Neural cell (in vitro differentiated cells): Measurements from ENCODE around the gene ZHX3. TPM values are rescaled to one million over a fixed set of nuclear protein-coding genes. Genes with fewer than 3 reads are reported as not detected.

Experiments
- H2AFZ ChIP-seq: fragments of 200-600, 300-800 bp; sonication (generic), shearing (Covaris generic); 2 replicates; pipeline ENCODE4 v1.6.0; 2014; ENCODE audit warnings: low read depth, mild to moderate bottlenecking, antibody characterized with exemption, low read length, moderate library complexity
- H3F3A ChIP-seq: fragments of 200-600 bp; shearing (Covaris generic); 2 replicates; pipeline ENCODE4 v1.6.1; 2016; ENCODE audit warnings: mild to moderate bottlenecking, moderate library complexity, mixed read lengths, antibody characterized with exemption, low read length; ENCODE audit not compliant: insufficient read depth, poor library complexity, severe bottlenecking
- H3K27ac ChIP-seq: fragments of 200-600, 300-800 bp; sonication (generic), shearing (Covaris generic); 2 replicates; pipeline ENCODE4 v1.5.1; 2014; ENCODE audit warnings: mild to moderate bottlenecking, low read length, moderate library complexity
- H3K27me3 ChIP-seq: fragments of 300-800, 200-600 bp; sonication (generic), shearing (Covaris generic); 2 replicates; pipeline ENCODE4 v1.6.0; 2014; ENCODE audit warnings: mild to moderate bottlenecking, low read depth, low read length, moderate library complexity; ENCODE audit not compliant: insufficient read depth
- H3K36me3 ChIP-seq: fragments of 300-800, 200-600 bp; sonication (generic), shearing (Covaris generic); 2 replicates; pipeline ENCODE4 v1.5.1; 2014; ENCODE audit warnings: mild to moderate bottlenecking, antibody characterized with exemption, low read length, moderate library complexity; ENCODE audit not compliant: insufficient read depth
- H3K4me2 ChIP-seq: fragments of 300-800, 200-600 bp; sonication (generic), shearing (Covaris generic); 2 replicates; pipeline ENCODE4 v1.6.0; 2014; ENCODE audit warnings: mild to moderate bottlenecking, low read length
- H3K4me3 ChIP-seq: fragments of 300-800, 200-600 bp; sonication (generic), shearing (Covaris generic); 2 replicates; pipeline ENCODE4 v1.5.1; 2014; ENCODE audit warnings: mild to moderate bottlenecking, low read length, moderate library complexity
- H3K79me2 ChIP-seq: fragments of 200-600 bp; shearing (Covaris generic); replicated peaks from 2 replicates; pipeline ENCODE4 v1.6.0; 2014; ENCODE audit warnings: mild to moderate bottlenecking, low read length, moderate library complexity; ENCODE audit not compliant: insufficient read depth
- H3K9ac ChIP-seq: fragments of 300-800, 200-600 bp; sonication (generic), shearing (Covaris generic); 2 replicates; pipeline ENCODE4 v1.6.1; 2016; ENCODE audit warnings: mild to moderate bottlenecking, low read length, mixed read lengths
- H3K9me2 ChIP-seq: fragments of 200-600 bp; shearing (Covaris generic); 2 replicates; pipeline ENCODE4 v1.6.1; 2016; ENCODE audit warnings: mild to moderate bottlenecking, low read length, mixed read lengths; ENCODE audit not compliant: insufficient read depth
- H3K9me3 ChIP-seq: fragments of 200-600, 300-800 bp; sonication (generic), shearing (Covaris generic); 2 replicates; pipeline ENCODE4 v1.6.1; 2016; ENCODE audit warnings: mild to moderate bottlenecking, mixed run types, low read length, moderate library complexity, mixed read lengths
- H4K20me1 ChIP-seq: fragments of 200-600 bp; shearing (Covaris generic); 2 replicates; pipeline ENCODE4 v1.6.1; 2016; ENCODE audit warnings: mild to moderate bottlenecking, mixed run types; ENCODE audit not compliant: insufficient read depth
- EP300 ChIP-seq: fragments of 450-650 bp; conservative IDR thresholded peaks from 2 replicates; pipeline ENCODE4 v1.6.1; 2014; ENCODE audit warnings: antibody characterized with exemption, mild to moderate bottlenecking, moderate library complexity; ENCODE audit not compliant: poor library complexity, severe bottlenecking
- EZH2 ChIP-seq: fragments of 200-600, 300-800 bp; shearing (Covaris generic), sonication (generic); IDR thresholded peaks from 2 replicates; pipeline ENCODE4 v1.6.1; 2014; ENCODE audit warnings: antibody characterized with exemption, low read length, borderline replicate concordance, mild to moderate bottlenecking; ENCODE audit not compliant: insufficient read depth, poor library complexity, severe bottlenecking
- MXI1 ChIP-seq: fragments of 450-650 bp; conservative IDR thresholded peaks from 2 replicates; pipeline ENCODE4 v1.6.1; 2014; ENCODE audit warnings: antibody characterized with exemption, mild to moderate bottlenecking; ENCODE audit not compliant: poor library complexity, severe bottlenecking
- POLR2AphosphoS5 ChIP-seq: IDR thresholded peaks from 2 replicates; pipeline ENCODE4 v1.6.1; 2012
- RAD21 ChIP-seq: fragments of 450-650 bp; conservative IDR thresholded peaks from 2 replicates; pipeline ENCODE4 v1.6.1; 2014; ENCODE audit warnings: antibody characterized with exemption, mild to moderate bottlenecking, moderate library complexity
- SMC3 ChIP-seq: fragments of 450-650 bp; conservative IDR thresholded peaks from 2 replicates; pipeline ENCODE4 v1.6.1; 2014; ENCODE audit warnings: antibody characterized with exemption, mild to moderate bottlenecking, moderate library complexity; ENCODE audit not compliant: poor library complexity
- TAF1 ChIP-seq: IDR thresholded peaks from 2 replicates; pipeline ENCODE4 v1.6.1; 2012; ENCODE audit warnings: low read depth
- polyA plus RNA-seq: library from polyadenylated mRNA; depleted of rRNA; stranded (reverse); fragments of >200 nt; gene quantifications from 2 replicates; pipeline ENCODE4 v1.2.3, GENCODE V29; 2014
- TF ChIP-seq, protein P1 (sequence below): IDR thresholded peaks from 2 replicates; pipeline ENCODE4 v1.6.1; 2012; ENCODE audit warnings: borderline replicate concordance
- TF ChIP-seq, protein P2 (sequence below): fragments of 450-650 bp; IDR thresholded peaks from 2 replicates; pipeline ENCODE4 v1.5.1; 2014; ENCODE audit warnings: antibody characterized with exemption, mild to moderate bottlenecking, moderate library complexity; ENCODE audit not compliant: poor library complexity, severe bottlenecking

ZHX3 gene
- polyA plus RNA-seq, 1 donor from 2014 or later, result 10.3 TPM

DNA sequence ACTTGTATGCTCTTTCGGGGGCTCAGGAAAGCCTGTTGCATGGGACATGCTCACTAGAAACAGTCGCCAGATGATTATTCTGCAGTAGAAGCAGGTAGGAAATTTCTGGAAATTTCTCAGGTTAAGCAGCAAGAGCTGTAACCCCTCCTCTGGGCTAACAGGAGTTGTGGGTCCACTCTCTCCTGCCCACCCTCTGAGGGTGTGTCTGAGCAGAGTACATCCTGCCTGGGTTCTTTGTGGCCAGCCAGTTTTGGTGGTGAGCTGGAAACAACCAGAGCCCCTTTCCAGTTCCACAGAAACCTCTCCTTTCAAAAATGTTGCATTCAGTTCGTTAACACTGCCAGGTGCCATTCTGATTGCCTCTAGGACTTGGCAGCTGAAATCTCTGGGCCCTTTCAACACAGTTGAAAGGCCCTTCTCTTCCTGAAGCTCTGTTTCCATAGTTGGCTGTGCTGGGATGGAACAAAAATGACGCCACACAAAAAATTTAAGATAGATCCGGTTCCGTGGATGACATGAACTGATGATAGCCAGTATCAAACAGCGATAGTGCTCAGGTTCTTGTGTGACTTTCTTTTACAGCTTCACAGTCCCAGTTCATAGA, 141.7 kb downstream of the ZHX3 start:
- TF ChIP-seq, protein P1, sequence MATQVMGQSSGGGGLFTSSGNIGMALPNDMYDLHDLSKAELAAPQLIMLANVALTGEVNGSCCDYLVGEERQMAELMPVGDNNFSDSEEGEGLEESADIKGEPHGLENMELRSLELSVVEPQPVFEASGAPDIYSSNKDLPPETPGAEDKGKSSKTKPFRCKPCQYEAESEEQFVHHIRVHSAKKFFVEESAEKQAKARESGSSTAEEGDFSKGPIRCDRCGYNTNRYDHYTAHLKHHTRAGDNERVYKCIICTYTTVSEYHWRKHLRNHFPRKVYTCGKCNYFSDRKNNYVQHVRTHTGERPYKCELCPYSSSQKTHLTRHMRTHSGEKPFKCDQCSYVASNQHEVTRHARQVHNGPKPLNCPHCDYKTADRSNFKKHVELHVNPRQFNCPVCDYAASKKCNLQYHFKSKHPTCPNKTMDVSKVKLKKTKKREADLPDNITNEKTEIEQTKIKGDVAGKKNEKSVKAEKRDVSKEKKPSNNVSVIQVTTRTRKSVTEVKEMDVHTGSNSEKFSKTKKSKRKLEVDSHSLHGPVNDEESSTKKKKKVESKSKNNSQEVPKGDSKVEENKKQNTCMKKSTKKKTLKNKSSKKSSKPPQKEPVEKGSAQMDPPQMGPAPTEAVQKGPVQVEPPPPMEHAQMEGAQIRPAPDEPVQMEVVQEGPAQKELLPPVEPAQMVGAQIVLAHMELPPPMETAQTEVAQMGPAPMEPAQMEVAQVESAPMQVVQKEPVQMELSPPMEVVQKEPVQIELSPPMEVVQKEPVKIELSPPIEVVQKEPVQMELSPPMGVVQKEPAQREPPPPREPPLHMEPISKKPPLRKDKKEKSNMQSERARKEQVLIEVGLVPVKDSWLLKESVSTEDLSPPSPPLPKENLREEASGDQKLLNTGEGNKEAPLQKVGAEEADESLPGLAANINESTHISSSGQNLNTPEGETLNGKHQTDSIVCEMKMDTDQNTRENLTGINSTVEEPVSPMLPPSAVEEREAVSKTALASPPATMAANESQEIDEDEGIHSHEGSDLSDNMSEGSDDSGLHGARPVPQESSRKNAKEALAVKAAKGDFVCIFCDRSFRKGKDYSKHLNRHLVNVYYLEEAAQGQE, result no peak
- TF ChIP-seq SMC3 (no peak), MXI1 (no peak), RAD21 (no peak), EP300 (no peak), EZH2 (no peak)
- no peaks in the 10 kb centered on the region for H3K36me3 ChIP-seq
- no peak overlapping the region for H3K9ac ChIP-seq
- H3K4me3 ChIP-seq, result no peak overlapping the region
- no peaks in the 10 kb centered on the region for H3K9me3 ChIP-seq
- no peaks in the 10 kb centered on the region for H4K20me1 ChIP-seq
- H2AFZ ChIP-seq, result no peak overlapping the region
- H3K79me2 ChIP-seq, result no peaks in the 10 kb centered on the region
- no peak overlapping the region for H3K4me2 ChIP-seq
- no peaks in the 10 kb centered on the region for H3F3A ChIP-seq
- H3K27me3 ChIP-seq, result no peaks in the 10 kb centered on the region
- no peak overlapping the region for H3K27ac ChIP-seq
- H3K9me2 ChIP-seq, result no peaks in the 10 kb centered on the region

DNA sequence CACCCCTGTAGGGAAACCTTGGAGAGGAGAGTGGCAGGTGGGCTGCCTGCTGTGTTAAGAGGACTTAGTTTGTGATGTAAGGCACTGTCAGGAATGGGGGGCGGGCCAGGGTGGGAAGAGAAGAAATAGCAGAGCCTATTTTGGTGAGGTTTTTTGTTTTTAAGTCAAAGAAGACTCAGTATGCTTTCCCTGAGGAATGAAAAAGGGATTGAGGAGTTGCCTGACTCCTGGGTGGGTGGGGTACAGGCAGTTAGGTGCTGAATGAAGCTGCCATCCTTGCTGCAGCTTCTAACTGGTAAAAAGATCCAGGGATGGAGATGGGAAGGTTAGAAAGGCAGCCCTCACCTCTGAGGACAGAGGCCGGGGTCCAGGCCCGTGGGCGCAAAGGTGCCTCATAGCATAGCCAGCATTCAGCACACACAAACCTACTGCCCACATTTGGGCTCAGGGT, 142.3 kb downstream of the ZHX3 start:
- no peak overlapping the region for H3K27ac ChIP-seq
- no peaks in the 10 kb centered on the region for H4K20me1 ChIP-seq

More for the DNA sequence above, 142.3 kb downstream of the ZHX3 start:
- Histone ChIP-seq H3K27me3 (no peaks in the 10 kb centered on the region), H3K79me2 (no peaks in the 10 kb centered on the region), H3K9me3 (no peaks in the 10 kb centered on the region), H3K4me2 (no peak overlapping the region), H3K4me3 (no peak overlapping the region), H3K9me2 (no peaks in the 10 kb centered on the region), H3K36me3 (no peaks in the 10 kb centered on the region), H3K9ac (no peak overlapping the region), H2AFZ (no peak overlapping the region), H3F3A (no peaks in the 10 kb centered on the region)
- TF ChIP-seq POLR2AphosphoS5, result no peak
- TF ChIP-seq EZH2, result no peak
- TF ChIP-seq, protein P2, sequence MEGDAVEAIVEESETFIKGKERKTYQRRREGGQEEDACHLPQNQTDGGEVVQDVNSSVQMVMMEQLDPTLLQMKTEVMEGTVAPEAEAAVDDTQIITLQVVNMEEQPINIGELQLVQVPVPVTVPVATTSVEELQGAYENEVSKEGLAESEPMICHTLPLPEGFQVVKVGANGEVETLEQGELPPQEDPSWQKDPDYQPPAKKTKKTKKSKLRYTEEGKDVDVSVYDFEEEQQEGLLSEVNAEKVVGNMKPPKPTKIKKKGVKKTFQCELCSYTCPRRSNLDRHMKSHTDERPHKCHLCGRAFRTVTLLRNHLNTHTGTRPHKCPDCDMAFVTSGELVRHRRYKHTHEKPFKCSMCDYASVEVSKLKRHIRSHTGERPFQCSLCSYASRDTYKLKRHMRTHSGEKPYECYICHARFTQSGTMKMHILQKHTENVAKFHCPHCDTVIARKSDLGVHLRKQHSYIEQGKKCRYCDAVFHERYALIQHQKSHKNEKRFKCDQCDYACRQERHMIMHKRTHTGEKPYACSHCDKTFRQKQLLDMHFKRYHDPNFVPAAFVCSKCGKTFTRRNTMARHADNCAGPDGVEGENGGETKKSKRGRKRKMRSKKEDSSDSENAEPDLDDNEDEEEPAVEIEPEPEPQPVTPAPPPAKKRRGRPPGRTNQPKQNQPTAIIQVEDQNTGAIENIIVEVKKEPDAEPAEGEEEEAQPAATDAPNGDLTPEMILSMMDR, result no peak
- TF ChIP-seq RAD21, result no peak
- no peak for TF ChIP-seq TAF1
- no peak for TF ChIP-seq SMC3
- TF ChIP-seq EP300, result no peak
- no peak for TF ChIP-seq MXI1
- TF ChIP-seq, protein P1, result no peak
